Mucosa of descending colon (tissue), 3 donors: ENCODE results near the gene KCTD14. TPM values are rescaled to one million over a fixed set of nuclear protein-coding genes. Genes with fewer than 3 reads are reported as not detected.

Source experiments
- ATAC-seq: fragments of 200-7000 bp; cut with Tn5 transposase; one replicate; pipeline ENCODE4 v1.9.1; 2020; ENCODE audit warnings: mild to moderate bottlenecking, moderate library complexity
- DNase-seq, 3 donors: peaks; one replicate each; pipeline ENCODE4 v3.0.0-alpha.2; 2020
- H3K36me3 ChIP-seq: fragments of 200-600 bp; one replicate; pipeline ENCODE4 v1.8.0; 2021; ENCODE audit warnings: low read depth, mild to moderate bottlenecking
- H3K4me1 ChIP-seq: fragments of 200-600 bp; one replicate; pipeline ENCODE4 v1.8.0; 2021; ENCODE audit warnings: low read depth, mild to moderate bottlenecking
- H3K4me3 ChIP-seq: fragments of 200-600 bp; one replicate; pipeline ENCODE4 v1.8.0; 2021; ENCODE audit warnings: mild to moderate bottlenecking
- H3K9me3 ChIP-seq: fragments of 200-600 bp; one replicate; pipeline ENCODE4 v1.8.0; 2021; ENCODE audit warnings: mild to moderate bottlenecking
- CTCF ChIP-seq: fragments of 200-600 bp; IDR thresholded peaks from one replicate; pipeline ENCODE4 v1.8.0; 2022; ENCODE audit warnings: antibody characterized with exemption, mild to moderate bottlenecking
- intact Hi-C, 2 donors: fragments of 100-400 bp; cut with DNase I in 1 of 2; cut with micrococcal nuclease in 1 of 2; formaldehyde crosslinking; loops; one replicate each; pipeline versions ENCODE4 v1.11.0 to v1.11.1; 2022; cut with DNase I, micrococcal nuclease
- total RNA-seq, 3 donors: library from RNA; stranded (reverse); fragmentation: NEBNext Ultra II Directional in 2 of 3; extraction: Animal tissue kit (Norgen Biotek cat#: 25700) in 2 of 3; gene quantifications; one replicate each; pipeline versions ENCODE4 v1.2.1 to v1.2.4, GENCODE V29; 2021 to 2023
- donor health status: DM: no; HTN: no; CAD: no; lungs with moderate emphysema.
- donor health status: DM: no; HTN: no; CAD: no.
- donor health status: DM: no; HTN: yes; CAD: no.

KCTD14 gene
- total RNA-seq, 3 donors from 2014 or later, result 4.3 to 13.2 (median 9.9) TPM

GRCh38 chr11:77967121-77967520, 56.0 kb downstream of the KCTD14 start:
- H3K4me1 ChIP-seq, result no peaks in the 10 kb centered on the region
- intact Hi-C loops, result no loop called here
- H3K9me3 ChIP-seq, result no peaks in the 10 kb centered on the region
- DNase-seq (no peak), ATAC-seq (no peak)
- no peak for TF ChIP-seq CTCF
- H3K4me3 ChIP-seq, result no peak overlapping the region
- H3K36me3 ChIP-seq, result no peaks in the 10 kb centered on the region

GRCh38 chr11:77966338-77966737, 56.7 kb downstream of the KCTD14 start:
- no peak for TF ChIP-seq CTCF
- intact Hi-C loops, result no loop called here
- H3K4me3 ChIP-seq, result no peak overlapping the region

More at GRCh38 chr11:77966338-77966737, 56.7 kb downstream of the KCTD14 start:
- Histone ChIP-seq H3K36me3 (no peaks in the 10 kb centered on the region), H3K4me1 (no peaks in the 10 kb centered on the region), H3K9me3 (no peaks in the 10 kb centered on the region)
- DNase-seq (no peak), ATAC-seq (no peak)

Other genes starting within 250 kb of the KCTD14 start
- 10 to 100 TPM; 43.7 to 80.2 (median 44.4) TPM for gene RSF1, start 202.6 kb downstream of the KCTD14 start, total RNA-seq
- 10 to 100 TPM; 22.9 to 28.1 (median 27.9) TPM for gene AAMDC, start 202.1 kb downstream of the KCTD14 start, total RNA-seq
- 10 to 100 TPM; 22.8 to 31.7 (median 28.3) TPM for gene INTS4, start 28.6 kb downstream of the KCTD14 start, total RNA-seq
- under 1 TPM in 2 of 3 donors, not detected in 1; 0.41 to 0.51 TPM for gene THRSP, start 40.6 kb upstream of the KCTD14 start, total RNA-seq
- 100 to 1,000 TPM; 168 to 208 (median 183) TPM for gene NDUFC2, start 56.6 kb upstream of the KCTD14 start, total RNA-seq
- gene ALG8, start 116.3 kb upstream of the KCTD14 start, total RNA-seq, result 10 to 100 TPM; 24.3 to 32.7 (median 28.3) TPM
- gene KCTD21, start 165.3 kb upstream of the KCTD14 start, total RNA-seq, result 10 to 100 TPM in 1 of 3 donors, 1 to 10 TPM in 2; 7.5 to 11.1 (median 8.1) TPM
- 10 to 100 TPM in 1 of 3 donors, 1 to 10 TPM in 2; 3.9 to 11.1 (median 4.9) TPM for gene USP35, start 165.6 kb upstream of the KCTD14 start, total RNA-seq